Measurements from ENCODE around the gene LEFTY1. TPM values are rescaled to one million over a fixed set of nuclear protein-coding genes. Genes with fewer than 3 reads are reported as not detected.
"Not testable (repeated sequence)": the region's sequence is repeated elsewhere in the genome, so short reads cannot be mapped to it uniquely, and the experiment has no call there.

Gene LEFTY1
- total RNA-seq (2014; rRNA removed; shearing (Covaris generic); ENCODE audit: low replicate concordance), result not detected in 2 replicates

- no peaks in the 10 kb centered on the region for H3K27me3 ChIP-seq
- no peaks in the 10 kb centered on the region for H3K9me3 ChIP-seq
- no peak for DNase-seq
- H3K36me3 ChIP-seq, result no peaks in the 10 kb centered on the region
- H3K4me3 ChIP-seq, result no peak within 1 kb of the TSS
Observed at GRCh38 chr1:225888898-225889601, at the start of gene LEFTY1. LEFTY1 (minus strand) TSS chr1:225889146; CDS start chr1:225889066, 80 bp downstream.

GRCh38 chr1:225937048-225937968, 48.4 kb upstream of the LEFTY1 start:
- DNase-seq, result no peak
- Histone ChIP-seq H3K36me3 (no peaks in the 10 kb centered on the region), H3K27me3 (no peaks in the 10 kb centered on the region), H3K4me3 (no peak overlapping the region), H3K9me3 (no peaks in the 10 kb centered on the region)

GRCh38 chr1:225936523-225936922, 47.6 kb upstream of the LEFTY1 start:
- no peaks in the 10 kb centered on the region for H3K36me3 ChIP-seq
- H3K27me3 ChIP-seq, result no peaks in the 10 kb centered on the region
- DNase-seq, result no peak
- no peak overlapping the region for H3K4me3 ChIP-seq
- H3K9me3 ChIP-seq, result no peaks in the 10 kb centered on the region

GRCh38 chr1:225936086-225936485, 47.1 kb upstream of the LEFTY1 start:
- not testable (repeated sequence) for DNase-seq, H3K36me3 ChIP-seq, H3K9me3 ChIP-seq, H3K4me3 ChIP-seq, H3K27me3 ChIP-seq

GRCh38 chr1:225934711-225935110, 45.8 kb upstream of the LEFTY1 start:
- H3K36me3 ChIP-seq, result no peaks in the 10 kb centered on the region
- no peaks in the 10 kb centered on the region for H3K9me3 ChIP-seq
- H3K27me3 ChIP-seq, result no peaks in the 10 kb centered on the region
- no peak for DNase-seq
- H3K4me3 ChIP-seq, result no peak overlapping the region

GRCh38 chr1:225933072-225933471, 44.1 kb upstream of the LEFTY1 start:
- Histone ChIP-seq H3K36me3 (no peaks in the 10 kb centered on the region), H3K27me3 (no peaks in the 10 kb centered on the region), H3K9me3 (no peaks in the 10 kb centered on the region), H3K4me3 (no peak overlapping the region)
- DNase-seq, result peak; percentile 52

GRCh38 chr1:225931270-225932136, 42.6 kb upstream of the LEFTY1 start:
- Histone ChIP-seq H3K36me3 (no peaks in the 10 kb centered on the region), H3K9me3 (no peaks in the 10 kb centered on the region), H3K27me3 (no peaks in the 10 kb centered on the region), H3K4me3 (no peak overlapping the region)
- no peak for DNase-seq

- H3K4me3 ChIP-seq, result no peak overlapping the region
- no peaks in the 10 kb centered on the region for H3K9me3 ChIP-seq
- H3K36me3 ChIP-seq, result no peaks in the 10 kb centered on the region
- no peak for DNase-seq
- no peaks in the 10 kb centered on the region for H3K27me3 ChIP-seq
Observed at GRCh38 chr1:225930566-225930965, 41.6 kb upstream of the LEFTY1 start.

GRCh38 chr1:225929462-225929861, 40.5 kb upstream of the LEFTY1 start:
- H3K36me3 ChIP-seq, DNase-seq, H3K4me3 ChIP-seq, H3K9me3 ChIP-seq, H3K27me3 ChIP-seq: not testable (repeated sequence)

- no peak for DNase-seq
Observed at GRCh38 chr1:225928186-225929175, 39.5 kb upstream of the LEFTY1 start.

GRCh38 chr1:225926551-225927113, 37.7 kb upstream of the LEFTY1 start:
- no peaks in the 10 kb centered on the region for H3K9me3 ChIP-seq
- no peak for DNase-seq
- H3K4me3 ChIP-seq, result no peak overlapping the region

More at GRCh38 chr1:225928186-225929175, 39.5 kb upstream of the LEFTY1 start:
- no peak overlapping the region for H3K4me3 ChIP-seq
- H3K36me3 ChIP-seq, result peaks cover 4% of the 10 kb centered on the region; the same call in 1 of the 2 replicates
- no peaks in the 10 kb centered on the region for H3K27me3 ChIP-seq
- no peaks in the 10 kb centered on the region for H3K9me3 ChIP-seq

GRCh38 chr1:225923692-225924555, 35.0 kb upstream of the LEFTY1 start, which contains the start of gene PYCR2:
PYCR2 (minus strand) TSS chr1:225924250; CDS start chr1:225924110, 140 bp downstream.
- Histone ChIP-seq H3K36me3 (peaks cover 42% of the 10 kb centered on the region), H3K27me3 (no peaks in the 10 kb centered on the region), H3K9me3 (no peaks in the 10 kb centered on the region), H3K4me3 (peak within 1 kb of the TSS; percentile 92)
- peak; percentile 98 for DNase-seq

More at GRCh38 chr1:225926551-225927113, 37.7 kb upstream of the LEFTY1 start:
- Histone ChIP-seq H3K27me3 (no peaks in the 10 kb centered on the region), H3K36me3 (peaks cover 18% of the 10 kb centered on the region)

- Histone ChIP-seq H3K4me3 (peak overlapping the region; percentile 92), H3K9me3 (no peaks in the 10 kb centered on the region), H3K27me3 (no peaks in the 10 kb centered on the region), H3K36me3 (peaks cover 48% of the 10 kb centered on the region)
- DNase-seq, result peak; percentile 16
Observed at GRCh38 chr1:225923381-225923691, 34.4 kb upstream of the LEFTY1 start.
